OCI-LY7 (cell line): ENCODE results near the gene NEB. TPM values are rescaled to one million over a fixed set of nuclear protein-coding genes. Genes with fewer than 3 reads are reported as not detected.

ENCODE experiments used
- BruUV-seq: library from RNA; stranded (reverse); fragments of 400-500 nt; replicated peaks from 2 replicates; lab custom pipeline; 2021; lab: Mats Ljungman, UMichigan
- CTCF ChIA-PET: fragments of 300-600 bp; sonication (Branson Sonifier 250); formaldehyde crosslinking; loops from one replicate; lab custom pipeline; 2022; ENCODE audit warnings: antibody characterized with exemption; ENCODE audit not compliant: unreplicated experiment; lab: Charles Lee
- POLR2A ChIA-PET: fragments of 300-600 bp; sonication (Branson Sonifier 250); formaldehyde crosslinking; loops from one replicate; lab custom pipeline; 2022; ENCODE audit warnings: antibody characterized with exemption; lab: Charles Lee
- DNase-seq: peaks from one replicate; pipeline ENCODE4 v3.0.0-alpha.2; 2015; ENCODE audit warnings: low spot score
- H2AFZ ChIP-seq: fragments of 200-600 bp; sonication (generic), shearing (Covaris generic); 2 replicates; pipeline ENCODE4 v1.6.1; 2014; ENCODE audit warnings: mild to moderate bottlenecking, antibody characterized with exemption, low read length, moderate library complexity
- H3K27ac ChIP-seq: fragments of 200-600 bp; sonication (generic); 2 replicates; pipeline ENCODE4 v1.5.1; 2014; ENCODE audit warnings: mixed run types, low read depth, mild to moderate bottlenecking, moderate library complexity, low read length, inconsistent platforms; ENCODE audit not compliant: poor library complexity, severe bottlenecking
- H3K36me3 ChIP-seq: fragments of 200-600 bp; sonication (generic); 2 replicates; pipeline ENCODE4 v1.6.1; 2014; ENCODE audit warnings: mild to moderate bottlenecking, antibody characterized with exemption, low read length, moderate library complexity, mixed read lengths; ENCODE audit not compliant: insufficient read depth
- H3K4me1 ChIP-seq: fragments of 200-600 bp; sonication (generic); 2 replicates; pipeline ENCODE4 v1.5.1; 2014; ENCODE audit warnings: mild to moderate bottlenecking, low read length; ENCODE audit not compliant: insufficient read depth, poor library complexity, severe bottlenecking
- H3K4me2 ChIP-seq: fragments of 200-600 bp; sonication (generic); 2 replicates; pipeline ENCODE4 v1.6.1; 2014; ENCODE audit warnings: mild to moderate bottlenecking, low read length
- H3K4me3 ChIP-seq: fragments of 200-600 bp; sonication (generic); 2 replicates; pipeline ENCODE4 v1.5.1; 2014; ENCODE audit warnings: mild to moderate bottlenecking, low read depth, low read length; ENCODE audit not compliant: poor library complexity, severe bottlenecking
- H3K79me2 ChIP-seq: fragments of 200-600 bp; sonication (generic); 2 replicates; pipeline ENCODE4 v1.6.1; 2016; ENCODE audit warnings: low read depth, mild to moderate bottlenecking, low read length, moderate library complexity, mixed read lengths; ENCODE audit not compliant: insufficient read depth
- H3K9me2 ChIP-seq: fragments of 200-600 bp; sonication (generic); 2 replicates; pipeline ENCODE4 v1.6.1; 2016; ENCODE audit warnings: mild to moderate bottlenecking, low read length, mixed read lengths; ENCODE audit not compliant: insufficient read depth
- H3K9me3 ChIP-seq: fragments of 200-600 bp; sonication (generic); 2 replicates; pipeline ENCODE4 v1.6.1; 2014; ENCODE audit warnings: mild to moderate bottlenecking, mixed run types, low read length, mixed read lengths
- H4K20me1 ChIP-seq: fragments of 200-600 bp; sonication (generic); 2 replicates; pipeline ENCODE4 v1.6.1; 2014; ENCODE audit warnings: mild to moderate bottlenecking, antibody characterized with exemption, low read length, moderate library complexity, mixed read lengths; ENCODE audit not compliant: insufficient read depth
- EZH2phosphoT487 ChIP-seq: fragments of 200-600 bp; sonication (generic); IDR thresholded peaks from 2 replicates; pipeline ENCODE4 v1.6.1; 2018; ENCODE audit warnings: low read depth, borderline replicate concordance, mild to moderate bottlenecking, mixed run types, antibody characterized with exemption, low read length, moderate library complexity, mixed read lengths
- intact Hi-C: fragments of 100-400 bp; cut with micrococcal nuclease; formaldehyde crosslinking; loops from one replicate; pipeline ENCODE4 v1.10.0; 2022; ENCODE audit not compliant: unreplicated experiment
- total RNA-seq, 2 experiments: library from RNA; depleted of rRNA in 1 of 2; stranded (reverse); fragments of >200 nt in 1 of 2; shearing (Covaris generic) in 1 of 2; gene quantifications; 2 replicates each; pipeline ENCODE4 v1.2.3, GENCODE V29; 2014 to 2022
- TF ChIP-seq, protein P1 (sequence below): fragments of 200-600 bp; sonication (generic); conservative IDR thresholded peaks from 2 replicates; pipeline ENCODE4 v1.5.1; 2014; ENCODE audit warnings: mild to moderate bottlenecking, antibody characterized with exemption, low read length, moderate library complexity, mixed read lengths

Gene NEB
- total RNA-seq, 2 experiments from 2014 or later = 0.04 to 0.38 TPM

DNA sequence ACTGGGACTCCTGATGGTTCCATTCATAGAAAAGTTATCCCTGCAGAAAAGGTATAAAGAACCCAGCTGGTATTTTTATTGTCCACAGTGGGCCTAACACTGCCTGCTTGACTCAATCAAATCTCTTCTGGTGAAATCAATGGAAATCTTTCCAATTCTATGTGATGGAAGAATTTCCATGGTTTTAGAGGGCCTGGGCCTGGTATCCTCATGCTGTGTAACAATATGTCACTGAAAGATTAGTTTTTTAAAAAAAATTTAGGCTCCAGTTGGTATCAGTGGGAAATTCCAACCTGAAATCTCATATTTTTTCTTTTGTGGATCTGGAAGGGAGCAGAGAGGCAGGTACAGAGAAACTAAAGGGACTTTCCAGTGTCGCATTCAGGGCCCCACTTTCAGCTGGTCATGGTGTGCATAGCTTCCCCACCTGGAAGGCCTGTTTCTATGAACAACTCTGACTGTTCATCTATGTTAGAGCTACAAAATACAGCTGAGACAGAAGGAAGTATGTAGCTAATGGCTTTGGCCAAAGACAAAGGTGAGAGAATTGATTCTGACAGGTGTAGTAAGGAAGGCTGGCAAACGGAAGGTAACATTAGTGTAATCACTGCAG lies 20.9 kb downstream of the NEB start:
- no peak overlapping the region for H3K4me3 ChIP-seq
- TF ChIP-seq, protein P1, sequence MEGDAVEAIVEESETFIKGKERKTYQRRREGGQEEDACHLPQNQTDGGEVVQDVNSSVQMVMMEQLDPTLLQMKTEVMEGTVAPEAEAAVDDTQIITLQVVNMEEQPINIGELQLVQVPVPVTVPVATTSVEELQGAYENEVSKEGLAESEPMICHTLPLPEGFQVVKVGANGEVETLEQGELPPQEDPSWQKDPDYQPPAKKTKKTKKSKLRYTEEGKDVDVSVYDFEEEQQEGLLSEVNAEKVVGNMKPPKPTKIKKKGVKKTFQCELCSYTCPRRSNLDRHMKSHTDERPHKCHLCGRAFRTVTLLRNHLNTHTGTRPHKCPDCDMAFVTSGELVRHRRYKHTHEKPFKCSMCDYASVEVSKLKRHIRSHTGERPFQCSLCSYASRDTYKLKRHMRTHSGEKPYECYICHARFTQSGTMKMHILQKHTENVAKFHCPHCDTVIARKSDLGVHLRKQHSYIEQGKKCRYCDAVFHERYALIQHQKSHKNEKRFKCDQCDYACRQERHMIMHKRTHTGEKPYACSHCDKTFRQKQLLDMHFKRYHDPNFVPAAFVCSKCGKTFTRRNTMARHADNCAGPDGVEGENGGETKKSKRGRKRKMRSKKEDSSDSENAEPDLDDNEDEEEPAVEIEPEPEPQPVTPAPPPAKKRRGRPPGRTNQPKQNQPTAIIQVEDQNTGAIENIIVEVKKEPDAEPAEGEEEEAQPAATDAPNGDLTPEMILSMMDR = no peak
- TF ChIP-seq EZH2phosphoT487 = no peak
- intact Hi-C loops = no loop called here
- H4K20me1 ChIP-seq = no peaks in the 10 kb centered on the region
- H3K9me2 ChIP-seq = no peaks in the 10 kb centered on the region
- H3K79me2 ChIP-seq = no peaks in the 10 kb centered on the region
- ChIA-PET POLR2A (interaction anchor here (0.6 kb wide), 1 partner anchor 670 kb away, joined by 5 read pairs; no protein-coding TSS in a partner anchor), CTCF (no interaction called here)
- H2AFZ ChIP-seq = no peak overlapping the region
- H3K36me3 ChIP-seq = no peaks in the 10 kb centered on the region
- H3K9me3 ChIP-seq = no peaks in the 10 kb centered on the region
- no peak overlapping the region for H3K4me2 ChIP-seq
- no peaks in the 10 kb centered on the region for H3K4me1 ChIP-seq
- BruUV-seq = no TSS peak
- no peak for DNase-seq
- H3K27ac ChIP-seq = no peak overlapping the region

DNA sequence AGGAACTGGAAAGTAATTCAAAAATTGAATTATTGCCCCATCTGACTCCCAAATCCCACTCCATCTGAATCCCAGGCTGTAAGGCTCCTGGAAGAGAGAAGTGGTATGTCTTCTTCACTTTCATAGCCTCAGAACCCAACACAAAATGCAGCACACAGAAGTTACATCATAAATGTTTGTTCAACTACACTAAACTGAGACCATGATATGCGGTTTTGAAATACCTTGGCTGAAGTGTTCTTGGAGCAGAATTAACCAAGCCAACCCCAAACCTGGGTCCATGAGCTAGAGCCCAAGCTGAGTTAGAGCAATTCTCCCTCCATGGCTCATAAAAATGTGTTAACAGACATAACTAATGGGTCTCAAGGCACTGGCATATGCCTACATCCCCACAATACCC lies 23.3 kb downstream of the NEB start:
- BruUV-seq = no TSS peak
- Histone ChIP-seq H3K79me2 (no peaks in the 10 kb centered on the region), H3K9me3 (no peaks in the 10 kb centered on the region), H3K27ac (no peak overlapping the region), H3K36me3 (no peaks in the 10 kb centered on the region), H3K4me3 (no peak overlapping the region), H4K20me1 (no peaks in the 10 kb centered on the region), H3K9me2 (no peaks in the 10 kb centered on the region), H3K4me2 (no peak overlapping the region), H2AFZ (no peak overlapping the region), H3K4me1 (no peaks in the 10 kb centered on the region)
- TF ChIP-seq, protein P1 = no peak
- TF ChIP-seq EZH2phosphoT487 = no peak
- DNase-seq = no peak
- CTCF ChIA-PET = no interaction called here
- POLR2A ChIA-PET = interaction anchor here (1.0 kb wide), 1 partner anchor 20 kb away, joined by 4 read pairs; no protein-coding TSS in a partner anchor
- intact Hi-C loops = no loop called here

- ChIA-PET CTCF (no interaction called here), POLR2A (no interaction called here)
- TF ChIP-seq, protein P1 = no peak
- no peak for TF ChIP-seq EZH2phosphoT487
Measured at GRCh38 chr2:151708788-151709187, 25.5 kb downstream of the NEB start.

More at GRCh38 chr2:151708788-151709187, 25.5 kb downstream of the NEB start:
- Histone ChIP-seq H3K4me2 (no peak overlapping the region), H3K4me1 (no peaks in the 10 kb centered on the region), H3K36me3 (no peaks in the 10 kb centered on the region), H3K9me2 (no peaks in the 10 kb centered on the region), H4K20me1 (no peaks in the 10 kb centered on the region), H2AFZ (no peak overlapping the region), H3K27ac (no peak overlapping the region), H3K4me3 (no peak overlapping the region), H3K9me3 (no peaks in the 10 kb centered on the region), H3K79me2 (no peaks in the 10 kb centered on the region)
- BruUV-seq = no TSS peak
- intact Hi-C loops = no loop called here
- DNase-seq = no peak
